HG03565 (cell line): ENCODE measurements around the gene APOM.

ENCODE experiments used
- ATAC-seq: cut with Tn5 transposase; IDR thresholded peaks from one replicate; pipeline ENCODE4 v1.9.1; 2021; ENCODE audit warnings: mild to moderate bottlenecking, moderate library complexity; ENCODE audit not compliant: unreplicated experiment

Gene APOM

GRCh38 chr6:31677955-31678354 lies 22.3 kb downstream of the APOM start:
- ATAC-seq = no peak

GRCh38 chr6:31680226-31681134 lies 24.8 kb downstream of the APOM start, which contains the start of gene LY6G5C:
LY6G5C (minus strand) TSS chr6:31681067; CDS start chr6:31680373, 694 bp downstream.
- no peak for ATAC-seq

GRCh38 chr6:31681135-31681671 lies 25.5 kb downstream of the APOM start:
- ATAC-seq = no peak

- no peak for ATAC-seq
Measured at GRCh38 chr6:31683591-31683990, 27.9 kb downstream of the APOM start.

GRCh38 chr6:31686483-31686882 lies 30.8 kb downstream of the APOM start:
- no peak for ATAC-seq

- no peak for ATAC-seq
Measured at GRCh38 chr6:31687321-31687720, 31.6 kb downstream of the APOM start.

- ATAC-seq = no peak
Measured at GRCh38 chr6:31687860-31688693, 32.4 kb downstream of the APOM start.

GRCh38 chr6:31689249-31690110 lies 33.8 kb downstream of the APOM start:
- no peak for ATAC-seq

- ATAC-seq = no peak
Measured at GRCh38 chr6:31690231-31691077, 34.8 kb downstream of the APOM start.

GRCh38 chr6:31691078-31691463 lies 35.4 kb downstream of the APOM start:
- no peak for ATAC-seq

GRCh38 chr6:31691564-31692108 lies 35.9 kb downstream of the APOM start:
- ATAC-seq = no peak

GRCh38 chr6:31692353-31692752 lies 36.7 kb downstream of the APOM start:
- no peak for ATAC-seq

- no peak for ATAC-seq
Measured at GRCh38 chr6:31692886-31693285, 37.2 kb downstream of the APOM start.

- no peak for ATAC-seq
Measured at GRCh38 chr6:31693535-31693934, 37.8 kb downstream of the APOM start.

GRCh38 chr6:31697555-31697954 lies 41.9 kb downstream of the APOM start:
- no peak for ATAC-seq

- no peak for ATAC-seq
Measured at GRCh38 chr6:31700740-31701401, 45.2 kb downstream of the APOM start.

GRCh38 chr6:31701666-31702404 lies 46.1 kb downstream of the APOM start:
- no peak for ATAC-seq

GRCh38 chr6:31702405-31702818 lies 46.7 kb downstream of the APOM start:
- no peak for ATAC-seq
